Thyroid gland (tissue), 4 donors: Measurements from ENCODE around the gene KRTAP5-7. TPM values are rescaled to one million over a fixed set of nuclear protein-coding genes. Genes with fewer than 3 reads are reported as not detected.
A peak's percentile ranks its signal among the peaks of the same experiment; 100 is the strongest.
"Not testable (repeated sequence)": the region's sequence is repeated elsewhere in the genome, so short reads cannot be mapped to it uniquely, and the experiment has no call there.

Experiments
- DNase-seq, 2 donors: peaks; one replicate each; pipeline ENCODE4 v3.0.0-alpha.2; 2019
- H3K27ac ChIP-seq, 3 donors: fragments of 200-600 bp; sonication (generic); 1 replicate in 2 of 3; 2 replicates in 1 of 3; pipeline ENCODE4 v1.5.1; 2016 to 2019; ENCODE audit warnings: mild to moderate bottlenecking in 1 of 3, moderate library complexity in 1 of 3
- H3K27me3 ChIP-seq: fragments of 200-600 bp; sonication (generic); one replicate; pipeline ENCODE4 v1.5.1; 2019
- H3K36me3 ChIP-seq, 2 donors: fragments of 200-600 bp; sonication (generic); one replicate each; pipeline ENCODE4 v1.5.1; 2016 to 2019
- H3K4me1 ChIP-seq, 2 donors: fragments of 200-600 bp; sonication (generic); one replicate each; pipeline ENCODE4 v1.5.1; 2017 to 2019
- H3K4me3 ChIP-seq, 3 donors: fragments of 200-600 bp; sonication (generic); replicated peaks in 1 of 3; 1 replicate in 2 of 3; 2 replicates in 1 of 3; pipeline ENCODE4 v1.5.1; 2016; ENCODE audit warnings: mild to moderate bottlenecking in 1 of 3
- H3K9me3 ChIP-seq: fragments of 200-600 bp; sonication (generic); one replicate; pipeline ENCODE4 v1.5.1; 2017
- CTCF ChIP-seq, 6 experiments: fragments of 200-600 bp in 3 of 6; fragments of 450-650 bp in 3 of 6; sonication (generic) in 3 of 6; IDR thresholded peaks; one replicate each; pipeline ENCODE4 v1.5.1; 2016 to 2019; ENCODE audit warnings: antibody characterized with exemption in 6 of 6, mild to moderate bottlenecking in 2 of 6, inconsistent platforms in 1 of 6, moderate library complexity in 1 of 6
- POLR2A ChIP-seq, 2 donors: fragments of 450-650 bp; IDR thresholded peaks; one replicate each; pipeline ENCODE4 v1.6.1; 2017; ENCODE audit warnings: antibody characterized with exemption in 2 of 2, mild to moderate bottlenecking in 2 of 2, moderate library complexity in 1 of 2
- WGBS, 2 donors: methylation state at CpG; one replicate each; pipeline ENCODE4 v1.1.5; 2017; 5-methylcytosine and 5-hydroxymethylcytosine counted together
- intact Hi-C: fragments of 100-400 bp; cut with DNase I; formaldehyde crosslinking; loops from one replicate; pipeline ENCODE4 v1.15.1; 2023
- total RNA-seq, 4 donors: library from RNA; depleted of rRNA; stranded (reverse); fragments of >200 nt; gene quantifications; one replicate each; pipeline ENCODE4 v1.2.3, GENCODE V29; 2016

The KRTAP5-7 gene
- total RNA-seq, 4 donors from 2014 or later: 1.2 TPM; not detected in 3

DNA sequence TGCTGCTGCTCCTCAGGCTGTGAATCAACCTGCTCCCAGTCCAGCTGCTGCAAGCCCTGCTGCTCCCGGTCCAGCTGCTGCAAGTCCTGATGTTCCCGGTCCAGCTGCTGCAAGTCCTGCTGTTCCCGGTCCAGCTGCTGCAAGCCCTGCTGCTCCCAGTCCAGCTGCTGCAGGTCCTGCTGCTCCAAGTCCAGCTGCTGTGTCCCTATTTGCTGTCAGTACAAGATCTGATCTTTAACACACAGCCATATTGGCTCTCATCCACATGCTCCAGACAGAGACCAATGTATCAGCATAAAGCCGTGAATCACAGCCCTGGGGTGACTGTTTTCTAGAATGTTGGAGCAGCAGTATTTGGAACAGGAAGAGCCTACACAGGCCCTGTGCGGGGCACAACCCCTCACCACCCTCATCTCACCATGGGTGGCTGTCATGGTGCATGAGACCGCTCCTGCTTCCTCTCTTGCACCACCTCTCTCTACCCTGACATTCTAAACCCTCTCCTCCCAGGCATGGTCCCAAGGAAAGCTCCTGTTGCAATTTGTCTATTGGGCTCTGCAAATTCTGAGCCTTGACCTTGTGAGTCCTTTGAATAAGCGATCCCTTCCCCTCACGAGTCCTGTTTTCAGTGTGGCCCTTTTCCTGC is 41.8 kb downstream of the KRTAP5-7 start:
- TF ChIP-seq POLR2A (IDR thresholded peaks at IDR 0.05): no peak
- no peak for TF ChIP-seq CTCF (IDR thresholded peaks at IDR 0.05)
- 67 to 70% methylated on average over 7 of the region's 8 CpGs for WGBS, 2 donors
- no peak overlapping the region for H3K27ac ChIP-seq
- no peaks in the 10 kb centered on the region for H3K36me3 ChIP-seq
- no peaks in the 10 kb centered on the region for H3K4me1 ChIP-seq
- H3K27me3 ChIP-seq: no peaks in the 10 kb centered on the region
- H3K4me3 ChIP-seq: no peak overlapping the region
- no peak for DNase-seq
- no peaks in the 10 kb centered on the region for H3K9me3 ChIP-seq
- intact Hi-C loops: no loop called here

DNA sequence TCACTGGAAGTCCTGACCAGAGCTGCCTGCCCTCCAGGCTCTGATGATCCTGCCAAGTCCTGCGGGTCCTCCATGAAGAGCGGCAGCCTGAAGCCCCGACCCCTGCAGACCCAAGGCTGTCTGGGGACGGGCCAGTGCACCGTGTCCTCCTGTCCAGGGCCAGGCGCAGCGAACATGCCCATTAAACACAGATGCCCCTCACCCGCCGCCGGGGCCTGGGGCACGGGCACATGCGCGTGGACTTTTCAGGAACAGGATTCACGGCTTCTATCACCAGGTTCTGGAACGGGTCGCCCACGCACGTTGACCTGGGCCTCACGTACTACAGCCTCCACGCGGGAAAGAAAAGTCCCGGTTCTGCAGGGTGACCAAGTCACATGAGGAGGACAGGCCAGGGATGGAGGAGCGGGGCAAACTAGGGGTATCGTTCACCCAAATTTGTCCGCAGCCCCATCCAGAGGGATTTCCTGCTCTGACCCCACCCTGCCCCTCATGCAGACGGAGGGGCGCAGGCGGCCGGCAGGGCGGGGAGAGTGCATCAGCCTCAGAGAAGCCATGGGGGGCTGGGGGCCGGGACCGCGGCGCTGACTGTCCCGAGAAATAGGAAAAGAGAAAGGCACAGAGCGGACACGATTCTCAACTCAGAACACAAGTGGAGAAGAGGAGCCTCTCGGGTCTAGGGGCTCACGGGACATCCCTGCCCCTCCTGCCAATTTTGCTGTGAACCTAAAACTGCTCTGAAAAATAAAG is 44.2 kb downstream of the KRTAP5-7 start:
- intact Hi-C loops, H3K4me1 ChIP-seq, H3K27ac ChIP-seq, H3K27me3 ChIP-seq, H3K4me3 ChIP-seq, DNase-seq, H3K36me3 ChIP-seq, H3K9me3 ChIP-seq: not testable (repeated sequence)
- 82 to 88% methylated on average over 27 to 29 of the region's 39 CpGs for WGBS, 2 donors

DNA sequence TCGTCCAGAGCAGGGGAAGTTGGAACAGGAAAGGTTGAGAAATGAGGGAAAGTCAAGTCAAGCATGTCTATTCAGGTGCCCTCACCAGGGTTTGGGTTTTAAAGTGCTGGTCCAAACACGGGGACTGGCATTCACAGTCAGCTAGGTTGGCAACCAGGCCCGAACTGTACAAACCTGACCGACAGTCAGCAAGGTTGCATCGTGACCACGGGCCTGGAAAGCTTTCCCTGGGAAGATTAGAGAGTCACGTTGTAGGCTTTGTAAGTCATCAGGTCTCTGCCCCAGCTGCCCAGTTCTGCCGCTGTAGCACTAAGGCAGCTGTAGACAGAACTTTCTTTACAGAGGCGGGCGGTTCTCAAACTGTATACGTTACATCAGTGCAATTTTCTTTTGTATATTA is 45.7 kb downstream of the KRTAP5-7 start:
- Histone ChIP-seq H3K4me3 (no peak overlapping the region), H3K9me3 (no peaks in the 10 kb centered on the region), H3K27ac (no peak overlapping the region), H3K36me3 (no peaks in the 10 kb centered on the region), H3K27me3 (no peaks in the 10 kb centered on the region), H3K4me1 (no peaks in the 10 kb centered on the region)
- no peak for TF ChIP-seq POLR2A (IDR thresholded peaks at IDR 0.05)
- TF ChIP-seq CTCF (IDR thresholded peaks at IDR 0.05): no peak
- whole genome bisulfite sequencing, 2 donors: 44 to 72% methylated on average over 10 to 11 of the region's 11 CpGs
- DNase-seq: peak; percentile 47 to 67
- intact Hi-C loops: no loop called here

- H3K36me3 ChIP-seq: no peaks in the 10 kb centered on the region
- 88 to 90% methylated on average over 5 of the region's 5 CpGs for WGBS, 2 donors
- no peak overlapping the region for H3K27ac ChIP-seq
- DNase-seq: no peak
- TF ChIP-seq CTCF (IDR thresholded peaks at IDR 0.05): no peak
- TF ChIP-seq POLR2A (IDR thresholded peaks at IDR 0.05): no peak
- H3K4me1 ChIP-seq: no peaks in the 10 kb centered on the region
- H3K9me3 ChIP-seq: no peaks in the 10 kb centered on the region
- no peaks in the 10 kb centered on the region for H3K27me3 ChIP-seq
- H3K4me3 ChIP-seq: no peak overlapping the region
- intact Hi-C loops: no loop called here
These were observed 47.4 kb downstream of the KRTAP5-7 start for GRCh38 chr11:71574418-71574817.

- TF ChIP-seq CTCF (IDR thresholded peaks at IDR 0.05) (no peak), POLR2A (IDR thresholded peaks at IDR 0.05) (no peak)
- Histone ChIP-seq H3K27ac (no peak overlapping the region), H3K4me3 (no peak overlapping the region), H3K27me3 (no peaks in the 10 kb centered on the region), H3K9me3 (no peaks in the 10 kb centered on the region), H3K4me1 (no peaks in the 10 kb centered on the region), H3K36me3 (no peaks in the 10 kb centered on the region)
- intact Hi-C loops: no loop called here
- no peak for DNase-seq
- WGBS, 2 donors: 86 to 87% methylated on average over 4 of the region's 4 CpGs
These were observed 48.8 kb downstream of the KRTAP5-7 start for GRCh38 chr11:71575723-71576424.

DNA sequence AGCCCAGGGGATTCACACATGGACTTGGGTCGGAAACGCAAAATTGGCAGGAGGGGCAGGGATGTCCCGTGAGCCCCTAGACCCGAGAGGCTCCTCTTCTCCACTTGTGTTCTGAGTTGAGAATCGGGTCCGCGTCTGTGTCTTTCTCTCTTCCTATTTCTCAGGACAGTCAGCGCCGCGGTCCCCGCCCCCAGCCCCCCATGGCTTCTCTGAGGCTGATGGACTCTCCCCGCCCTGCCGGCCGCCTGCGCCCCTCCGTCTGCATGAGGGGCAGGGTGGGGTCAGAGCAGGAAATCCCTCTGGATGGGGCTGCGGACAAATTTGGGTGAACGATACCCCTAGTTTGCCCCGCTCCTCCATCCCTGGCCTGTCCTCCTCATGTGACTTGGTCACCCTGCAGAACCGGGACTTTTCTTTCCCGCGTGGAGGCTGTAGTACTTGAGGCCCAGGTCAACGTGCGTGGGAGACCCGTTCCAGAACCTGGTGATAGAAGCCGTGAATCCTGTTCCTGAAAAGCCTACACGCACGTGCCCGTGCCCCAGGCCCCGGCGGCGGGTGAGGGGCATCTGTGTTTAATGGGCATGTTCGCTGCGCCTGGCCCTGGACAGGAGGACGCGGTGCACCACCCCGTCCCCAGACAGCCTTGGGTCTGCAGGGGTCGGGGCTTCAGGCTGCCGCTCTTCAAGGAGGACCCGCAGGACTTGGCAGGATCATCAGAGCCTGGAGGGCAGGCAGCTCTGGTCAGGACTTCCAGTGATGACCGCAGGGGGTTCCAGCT is 49.8 kb downstream of the KRTAP5-7 start:
- H3K4me3 ChIP-seq, H3K4me1 ChIP-seq, DNase-seq, H3K27ac ChIP-seq, H3K9me3 ChIP-seq, H3K27me3 ChIP-seq, H3K36me3 ChIP-seq, intact Hi-C loops: not testable (repeated sequence)
- WGBS, 2 donors: 86 to 88% methylated on average over 21 to 23 of the region's 41 CpGs
